Stimulated activated CD4-positive, alpha-beta T cell treated with anti-CD3 and anti-CD28 coated beads, Interleukin-15, amount 100 ng/mL, for 48 hours (primary cell): ENCODE measurements around the gene SMARCD2.
A peak's percentile ranks its signal among the peaks of the same experiment; 100 is the strongest.
"Not testable (repeated sequence)": the region's sequence is repeated elsewhere in the genome, so short reads cannot be mapped to it uniquely, and the experiment has no call there.

ENCODE experiments used
- DNase-seq, 2 donors: peaks; one replicate each; pipeline ENCODE4 v3.0.0-alpha.2; 2020; ENCODE audit warnings: low read depth in 2 of 2

The SMARCD2 gene

GRCh38 chr17:63850401-63850800 lies 7.9 kb upstream of the SMARCD2 start:
- no peak for DNase-seq

DNA sequence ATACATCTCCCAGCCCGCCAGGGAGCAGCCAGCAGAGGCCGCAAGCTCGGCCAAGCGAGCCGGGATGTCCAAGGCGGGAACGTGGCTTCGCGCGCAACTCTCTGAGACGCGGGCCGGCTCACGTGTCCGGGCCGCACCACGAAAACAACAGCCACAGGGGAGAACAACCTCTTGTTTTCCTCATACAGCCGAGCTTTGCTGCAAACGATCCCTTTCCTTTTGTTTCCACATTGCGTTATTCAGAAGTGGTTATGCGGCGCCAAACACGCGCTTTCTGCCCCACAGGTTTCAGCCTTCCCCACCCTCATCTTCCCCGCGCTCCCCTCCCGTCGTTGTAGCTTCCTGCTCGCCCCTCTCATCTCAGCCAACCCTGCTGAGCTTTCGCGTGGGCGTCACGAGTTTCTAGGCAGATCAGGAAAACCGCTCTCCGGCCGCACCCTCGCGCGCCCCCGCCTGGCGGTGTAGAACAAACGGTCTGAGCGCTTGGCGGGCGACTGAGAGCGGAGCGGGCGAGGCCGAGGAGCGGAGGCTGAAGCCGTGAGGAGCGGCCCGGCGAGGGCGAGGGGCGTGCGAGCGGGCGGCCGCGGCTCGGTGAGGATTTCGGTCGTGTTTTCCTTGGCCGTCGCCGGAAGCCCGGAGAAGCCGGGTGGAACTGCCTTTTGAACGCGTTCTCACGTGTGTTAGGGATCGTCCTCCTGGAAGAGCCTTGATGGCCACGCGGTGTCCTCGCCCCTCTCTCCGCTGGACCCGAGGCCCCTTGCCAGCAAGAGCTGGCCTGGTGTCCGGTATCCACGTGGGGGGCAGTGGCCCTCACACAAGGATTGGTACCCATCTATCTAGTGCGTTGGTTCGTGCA lies 6.6 kb upstream of the SMARCD2 start:
- DNase-seq = peak; percentile 96 to 97

GRCh38 chr17:63847525-63848249 lies 5.2 kb upstream of the SMARCD2 start:
- DNase-seq = no peak

- no peak for DNase-seq
These were observed 3.0 kb upstream of the SMARCD2 start for GRCh38 chr17:63845509-63845908.

DNA sequence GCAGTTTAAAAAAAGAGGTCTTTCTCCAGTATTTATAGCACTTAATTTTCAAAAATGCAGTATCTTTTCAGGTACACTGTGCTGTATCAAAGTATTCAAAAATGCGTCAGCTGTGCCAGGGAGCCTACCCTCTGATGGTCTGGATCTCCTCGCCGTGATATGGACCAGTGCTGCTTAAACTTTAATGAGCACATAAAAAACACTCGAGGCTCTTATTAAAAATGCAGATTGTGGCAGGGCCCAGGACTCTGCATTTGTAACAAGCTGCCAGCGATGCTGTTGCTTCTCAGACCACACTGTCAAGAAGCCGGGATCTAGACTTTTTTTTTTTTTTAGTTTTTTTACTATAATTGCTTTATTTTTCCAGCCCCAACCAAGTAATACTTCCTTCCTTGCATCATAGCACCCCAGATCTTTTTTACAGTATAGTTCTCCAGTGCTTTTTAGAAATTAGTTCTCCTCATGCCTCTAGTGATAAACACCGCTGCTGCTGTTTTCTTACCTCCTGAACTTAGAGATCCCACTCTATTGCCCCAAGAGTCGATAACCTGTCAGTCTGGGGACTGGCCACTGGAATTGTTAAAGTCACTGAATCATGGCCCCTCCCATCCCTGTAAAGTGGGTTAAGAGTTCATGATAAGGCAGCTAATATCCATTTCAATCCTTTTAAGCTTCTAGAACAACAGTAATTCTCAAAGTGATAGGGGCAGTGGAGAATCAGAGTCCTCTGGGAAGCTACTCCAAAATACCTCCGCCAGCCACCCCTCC lies 1.6 kb upstream of the SMARCD2 start:
- no peak for DNase-seq

- not testable (repeated sequence) for DNase-seq
These were observed 953 bp upstream of the SMARCD2 start for GRCh38 chr17:63843387-63843888.

GRCh38 chr17:63842173-63842539 lies 329 bp downstream of the SMARCD2 start:
- DNase-seq = no peak

- no peak for DNase-seq
These were observed 924 bp downstream of the SMARCD2 start for GRCh38 chr17:63841350-63842172.

DNA sequence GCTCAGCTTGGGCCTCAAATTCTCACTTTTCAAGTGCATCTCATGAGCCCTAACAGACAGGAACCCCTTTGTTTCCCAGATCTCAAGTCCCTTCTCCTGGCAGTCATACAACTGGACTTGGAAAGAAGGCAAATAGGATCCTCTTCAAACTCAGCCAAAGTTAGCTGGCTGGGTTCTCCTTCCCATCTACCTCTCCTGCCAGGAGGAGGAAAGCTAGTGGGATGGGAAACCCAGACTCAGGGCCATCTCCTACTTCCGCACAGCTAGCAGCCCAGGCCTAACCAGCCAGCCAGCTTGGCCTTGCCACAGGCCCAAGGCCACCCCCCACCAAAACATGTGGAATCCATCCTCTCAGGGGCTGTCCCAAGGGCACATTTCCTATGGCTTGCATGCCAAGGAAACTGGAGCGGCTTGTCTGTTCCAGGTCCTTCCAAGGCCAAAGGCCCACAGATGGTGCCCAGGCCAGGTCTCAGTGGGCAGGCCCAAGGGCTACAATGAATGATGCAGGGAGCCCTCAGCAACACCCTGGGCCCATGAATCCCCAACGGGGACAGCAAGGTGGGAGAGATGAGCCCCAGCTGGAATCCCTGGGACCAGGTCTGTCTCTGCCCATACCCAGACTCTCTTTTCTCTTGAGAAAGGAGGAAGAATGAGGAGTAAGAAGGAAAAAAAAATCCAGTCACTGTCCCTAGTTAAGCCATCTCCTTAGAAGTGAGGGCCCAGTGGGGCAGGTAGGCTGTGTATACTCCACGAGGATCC lies 1.7 kb downstream of the SMARCD2 start:
- no peak for DNase-seq

DNA sequence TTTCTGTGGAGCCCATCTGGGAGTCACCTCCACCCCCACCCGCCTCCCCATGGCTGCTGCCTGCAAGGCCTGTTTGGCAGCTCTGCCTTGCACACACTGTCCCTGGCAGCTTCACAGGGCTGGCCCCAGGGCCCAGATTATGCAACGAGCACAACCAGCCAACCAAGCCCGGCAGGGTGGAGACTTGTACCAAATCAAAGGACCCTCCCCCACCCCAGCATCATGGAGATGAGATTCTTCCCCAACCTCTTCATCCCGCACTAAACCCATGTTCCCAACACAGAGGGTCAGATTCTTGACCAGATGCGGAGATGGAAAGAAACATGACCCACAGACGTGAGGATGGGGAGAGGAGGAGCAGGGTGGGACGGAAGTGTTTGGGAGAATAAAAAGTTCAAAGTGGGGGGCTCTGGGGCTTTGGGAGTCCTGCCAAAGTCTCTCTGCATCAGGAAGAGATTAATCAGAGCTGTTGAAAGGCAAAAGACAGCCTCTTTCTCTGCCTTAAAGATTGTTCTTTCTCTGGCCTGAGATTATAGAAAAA lies 3.8 kb downstream of the SMARCD2 start:
- DNase-seq = no peak

DNA sequence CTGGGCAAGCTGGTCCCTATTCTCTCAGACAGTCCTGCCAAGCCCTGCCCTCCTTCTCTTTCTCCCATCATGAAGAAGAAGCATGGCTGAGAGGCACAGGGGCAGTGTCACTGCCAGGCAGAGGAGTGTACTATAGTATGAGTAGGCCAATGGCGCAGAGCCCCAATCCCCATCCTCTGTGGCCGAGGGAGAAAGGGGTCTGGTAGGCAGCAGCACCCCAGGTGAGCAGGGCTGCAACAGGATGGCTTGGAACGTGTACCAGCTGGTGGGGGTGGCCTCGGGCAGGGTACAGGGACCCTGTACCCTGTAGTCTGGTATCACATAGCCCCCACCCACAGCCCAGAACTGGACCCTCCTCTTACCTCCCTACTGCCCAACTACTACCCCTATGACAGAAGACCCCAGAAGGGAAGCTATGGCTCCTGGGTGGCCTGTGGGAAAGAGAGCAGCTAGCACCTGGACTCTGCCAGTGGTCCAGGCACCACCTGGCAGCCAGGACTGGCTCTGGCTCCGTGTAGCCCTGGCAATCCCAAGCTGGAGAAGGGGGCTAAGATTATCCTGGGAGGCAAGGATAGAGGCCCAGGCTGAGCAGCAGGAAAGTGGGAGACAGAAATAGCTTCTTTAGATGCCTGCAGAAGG lies 4.4 kb downstream of the SMARCD2 start:
- no peak for DNase-seq

DNA sequence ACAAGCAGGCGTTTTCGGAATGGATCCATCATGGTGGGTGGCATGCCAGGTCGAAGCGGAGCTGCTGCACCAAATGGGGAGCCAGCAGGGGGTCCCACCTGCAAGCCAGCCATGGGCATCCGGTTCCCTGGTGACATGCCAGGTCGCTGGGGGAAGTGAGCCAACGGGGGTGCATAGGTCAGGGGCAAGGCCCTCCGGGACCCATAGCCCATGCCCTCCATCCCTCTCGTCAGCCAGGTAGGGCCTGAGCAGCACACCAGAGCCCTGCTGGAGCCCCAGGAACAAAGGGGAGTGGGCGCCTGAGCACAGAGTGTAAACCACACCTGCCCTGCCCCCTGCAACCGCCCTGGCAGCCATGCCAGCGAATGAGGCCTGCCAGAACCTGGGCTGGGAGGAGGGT lies 5.0 kb downstream of the SMARCD2 start:
- no peak for DNase-seq

GRCh38 chr17:63836811-63837210 lies 5.7 kb downstream of the SMARCD2 start:
- DNase-seq = no peak

GRCh38 chr17:63835167-63835720 lies 7.2 kb downstream of the SMARCD2 start:
- no peak for DNase-seq

DNA sequence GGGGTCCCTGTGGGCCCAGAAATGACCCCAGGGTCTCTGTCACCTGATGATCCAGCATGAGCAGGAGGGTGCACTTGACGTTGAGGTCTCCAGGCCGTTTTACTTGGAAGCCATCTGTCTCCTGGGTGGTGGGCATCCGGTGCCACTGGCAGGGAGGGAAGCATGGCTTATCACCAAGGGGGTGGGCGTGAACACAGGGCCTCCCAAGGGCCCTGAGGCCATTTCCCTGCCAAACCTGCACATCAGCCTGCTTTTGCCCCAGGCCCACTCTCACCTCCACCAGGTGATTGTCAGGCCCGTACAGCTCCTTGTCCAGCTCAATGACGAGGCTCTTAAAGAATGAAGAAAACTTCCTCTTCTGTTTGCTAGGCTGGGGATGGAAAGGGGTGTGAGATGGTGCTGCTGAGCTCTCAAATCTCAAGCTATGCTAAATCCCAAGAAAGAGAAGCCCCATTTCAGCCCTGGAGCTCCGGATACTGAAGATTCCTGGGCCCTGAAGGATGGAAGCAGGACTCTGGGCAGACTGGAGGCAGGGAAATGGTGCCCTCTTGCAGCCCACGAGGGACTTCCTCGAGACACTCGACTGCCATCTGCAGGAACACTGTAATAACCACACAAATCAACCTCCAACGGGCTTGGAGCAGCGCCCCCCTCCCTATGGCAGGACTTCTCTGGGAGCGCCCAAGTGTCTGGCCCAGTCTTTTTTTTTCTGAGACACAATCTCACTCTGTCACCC lies 7.9 kb downstream of the SMARCD2 start:
- peak in 1 of 2 donors; percentile 59 for DNase-seq

- no peak for DNase-seq
These were observed 8.6 kb downstream of the SMARCD2 start for GRCh38 chr17:63833741-63834373.

GRCh38 chr17:63833026-63833740 lies 9.3 kb downstream of the SMARCD2 start:
- DNase-seq = no peak

DNA sequence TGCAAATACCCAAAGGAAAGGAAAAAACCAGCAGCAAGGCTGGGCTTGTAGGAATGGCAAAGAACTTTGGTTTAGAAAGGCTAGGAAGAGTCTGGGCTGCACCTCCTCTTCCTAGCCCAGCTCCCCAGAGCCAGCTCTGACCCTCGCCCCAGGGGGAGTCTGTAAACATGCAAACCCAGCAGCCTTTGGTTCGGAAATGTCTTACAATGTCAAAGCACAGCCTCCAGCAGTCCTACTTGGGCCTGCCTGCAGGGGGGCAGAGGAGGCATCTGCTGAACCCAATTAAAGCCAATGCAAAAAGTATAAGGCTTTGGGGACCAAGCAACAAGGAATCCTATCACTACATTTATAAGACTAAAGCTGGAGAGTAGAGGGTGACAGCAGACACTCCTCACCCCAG lies 10.0 kb downstream of the SMARCD2 start:
- no peak for DNase-seq
